GM19025 (cell line): ENCODE measurements around the gene NPIPB12.
"Not testable (repeated sequence)": the region's sequence is repeated elsewhere in the genome, so short reads cannot be mapped to it uniquely, and the experiment has no call there.

Experiments used
- ATAC-seq: cut with Tn5 transposase; IDR thresholded peaks from one replicate; pipeline ENCODE4 v1.9.1; 2021; ENCODE audit warnings: mild to moderate bottlenecking, low read depth, moderate library complexity; ENCODE audit not compliant: unreplicated experiment

Gene NPIPB12

DNA sequence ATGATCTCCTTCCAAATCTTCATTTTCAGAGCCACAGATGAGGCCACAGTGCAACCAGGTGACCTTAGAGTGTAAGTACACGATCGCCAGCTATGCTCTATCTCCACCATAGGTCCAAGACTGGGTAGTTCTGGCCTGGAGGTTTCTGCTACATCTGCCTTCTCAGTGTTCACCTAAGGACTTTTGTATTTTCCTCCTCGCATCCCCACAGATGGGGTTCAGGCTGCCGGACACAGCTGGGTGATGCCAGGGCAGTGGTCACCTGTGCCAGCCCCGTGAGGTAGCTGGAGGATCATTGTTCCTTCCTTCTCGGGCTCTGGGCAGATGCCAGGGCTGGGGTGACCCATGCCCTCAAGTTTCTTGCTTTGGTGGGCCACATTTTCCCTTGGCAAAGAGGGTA, at the start of gene NPIPB12:
NPIPB12 (minus strand) TSS at position 101 of the 400 bp plus-strand sequence.
- not testable (repeated sequence) for ATAC-seq

DNA sequence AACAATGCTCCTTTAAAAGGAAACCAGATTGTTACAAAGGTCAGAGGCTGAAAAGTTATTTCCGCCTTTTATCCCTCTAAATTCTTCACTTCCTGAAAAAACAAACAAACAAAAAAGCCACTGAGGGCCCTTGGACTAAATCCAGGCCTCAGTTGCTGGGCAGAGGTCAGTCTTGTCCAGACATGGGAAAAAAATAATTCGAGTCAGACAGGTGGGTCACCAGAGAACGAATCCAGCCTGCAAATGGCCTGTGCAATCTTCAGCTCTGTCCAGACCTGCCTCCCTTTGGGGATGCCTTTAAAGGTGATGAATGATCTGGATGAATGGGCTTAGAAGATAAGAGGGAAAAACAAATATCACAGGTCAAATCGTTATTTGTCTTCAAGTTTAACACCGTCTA, 15.3 kb upstream of the NPIPB12 start:
- ATAC-seq, result not testable (repeated sequence)

DNA sequence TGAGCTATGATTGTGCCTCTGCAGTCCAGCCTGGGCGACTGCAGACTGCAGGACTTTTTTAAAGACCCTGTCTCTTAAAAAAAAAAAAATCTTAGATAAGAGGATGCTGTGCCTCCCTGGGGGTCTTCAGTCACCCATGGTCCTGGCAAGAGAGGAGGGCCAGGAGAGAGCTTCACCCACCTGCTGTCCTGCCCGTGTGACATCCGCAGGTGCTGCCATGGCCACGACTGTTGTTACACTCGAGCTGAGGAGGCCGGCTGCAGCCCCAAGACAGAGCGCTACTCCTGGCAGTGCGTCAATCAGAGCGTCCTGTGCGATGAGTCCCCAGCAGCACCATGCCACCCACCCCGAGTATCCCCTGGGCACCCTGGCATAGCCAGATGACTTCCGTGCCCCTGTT, 23.9 kb downstream of the NPIPB12 start:
- not testable (repeated sequence) for ATAC-seq

DNA sequence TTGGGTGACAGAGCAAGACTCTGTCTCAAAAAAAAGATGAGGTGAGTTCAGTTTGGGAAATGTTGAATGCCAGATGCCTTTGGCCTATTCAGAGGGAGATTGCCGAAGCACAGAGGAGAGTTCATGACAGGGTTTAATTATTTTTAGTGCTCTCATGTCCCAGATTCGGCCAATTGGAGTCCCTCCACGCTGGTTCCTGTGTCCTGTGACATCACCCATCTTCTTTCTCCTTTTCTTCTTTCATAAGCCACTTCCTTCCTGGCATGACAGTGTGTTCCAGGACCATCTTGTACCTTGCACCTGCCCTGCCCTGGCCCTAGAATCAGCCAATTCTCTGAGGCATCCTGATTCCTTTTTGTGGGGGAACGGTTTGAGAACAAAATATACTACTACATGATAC, 34.1 kb downstream of the NPIPB12 start:
- ATAC-seq, result not testable (repeated sequence)

DNA sequence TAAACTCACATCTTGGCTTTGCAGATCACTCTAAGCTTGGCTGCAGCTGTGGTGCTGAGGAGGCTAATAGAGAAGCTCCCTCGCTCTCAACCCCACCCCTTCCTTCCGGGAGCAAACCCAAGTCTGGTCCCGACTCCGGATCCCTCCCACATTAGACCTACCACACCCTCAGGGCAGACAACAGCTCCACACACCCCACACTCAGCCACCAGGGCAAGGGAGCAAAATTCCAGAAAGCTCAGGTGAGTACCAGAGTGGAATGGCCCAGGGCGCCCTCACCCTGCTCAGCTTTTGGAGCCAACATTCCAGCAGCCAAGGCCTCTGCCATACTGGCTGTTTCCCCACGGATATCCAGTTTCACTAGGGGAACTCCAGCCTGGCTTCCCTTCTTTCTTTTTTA, 36.5 kb downstream of the NPIPB12 start:
- ATAC-seq, result not testable (repeated sequence)

DNA sequence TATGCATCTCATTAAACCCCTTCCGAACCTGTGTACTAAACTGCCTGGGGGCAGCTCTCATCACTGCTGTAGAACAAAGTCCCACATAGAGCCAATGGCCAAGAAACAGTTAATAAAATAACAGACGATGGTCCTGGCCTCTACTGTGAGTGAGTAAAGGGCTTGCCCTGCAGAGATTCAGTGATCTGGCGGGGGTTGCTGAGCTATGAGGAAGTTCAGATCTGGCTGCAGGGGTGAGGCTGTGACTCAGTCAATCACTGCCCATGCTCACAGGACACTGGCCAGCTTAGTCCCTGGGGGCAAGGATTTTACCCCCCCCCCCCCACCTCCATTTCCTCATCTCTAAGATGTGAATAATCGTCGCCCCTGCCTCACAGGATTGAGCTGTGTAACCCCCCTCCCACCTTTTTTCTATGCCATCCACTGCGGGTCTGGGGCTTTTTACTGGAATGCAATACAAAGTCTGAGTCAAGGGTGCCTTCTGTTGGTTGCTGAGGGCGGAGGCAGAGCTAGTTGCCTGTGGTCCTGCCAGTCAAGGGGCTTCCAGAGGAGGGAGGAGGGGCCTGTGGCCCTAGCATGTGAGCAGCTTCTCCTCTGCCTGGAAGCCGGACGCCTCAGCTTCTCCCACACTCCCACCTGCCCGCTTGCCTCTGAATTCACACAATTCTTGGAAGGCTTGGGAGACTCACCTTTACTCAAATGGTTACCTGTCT, 38.4 kb downstream of the NPIPB12 start:
- ATAC-seq, result not testable (repeated sequence)

DNA sequence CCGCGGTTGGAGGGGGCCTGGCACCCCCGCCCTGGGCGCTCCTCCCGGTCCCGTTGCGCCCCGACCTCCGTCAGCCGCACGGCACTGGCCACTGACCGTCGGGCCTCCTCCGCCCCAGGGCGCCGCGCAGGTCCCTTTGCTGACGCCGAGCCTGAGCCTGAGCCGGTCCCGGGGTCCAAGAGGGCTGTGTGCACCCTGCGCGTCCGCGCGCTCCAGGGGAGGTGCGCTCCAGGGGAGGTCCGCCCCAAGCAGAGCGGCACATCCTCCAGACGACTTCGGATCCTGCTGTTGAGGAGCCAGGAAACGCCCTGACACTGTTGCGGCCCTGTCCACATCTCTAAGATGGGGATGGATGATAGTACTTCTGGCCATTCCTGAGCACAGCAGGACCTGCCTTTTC, 39.3 kb downstream of the NPIPB12 start:
- not testable (repeated sequence) for ATAC-seq

DNA sequence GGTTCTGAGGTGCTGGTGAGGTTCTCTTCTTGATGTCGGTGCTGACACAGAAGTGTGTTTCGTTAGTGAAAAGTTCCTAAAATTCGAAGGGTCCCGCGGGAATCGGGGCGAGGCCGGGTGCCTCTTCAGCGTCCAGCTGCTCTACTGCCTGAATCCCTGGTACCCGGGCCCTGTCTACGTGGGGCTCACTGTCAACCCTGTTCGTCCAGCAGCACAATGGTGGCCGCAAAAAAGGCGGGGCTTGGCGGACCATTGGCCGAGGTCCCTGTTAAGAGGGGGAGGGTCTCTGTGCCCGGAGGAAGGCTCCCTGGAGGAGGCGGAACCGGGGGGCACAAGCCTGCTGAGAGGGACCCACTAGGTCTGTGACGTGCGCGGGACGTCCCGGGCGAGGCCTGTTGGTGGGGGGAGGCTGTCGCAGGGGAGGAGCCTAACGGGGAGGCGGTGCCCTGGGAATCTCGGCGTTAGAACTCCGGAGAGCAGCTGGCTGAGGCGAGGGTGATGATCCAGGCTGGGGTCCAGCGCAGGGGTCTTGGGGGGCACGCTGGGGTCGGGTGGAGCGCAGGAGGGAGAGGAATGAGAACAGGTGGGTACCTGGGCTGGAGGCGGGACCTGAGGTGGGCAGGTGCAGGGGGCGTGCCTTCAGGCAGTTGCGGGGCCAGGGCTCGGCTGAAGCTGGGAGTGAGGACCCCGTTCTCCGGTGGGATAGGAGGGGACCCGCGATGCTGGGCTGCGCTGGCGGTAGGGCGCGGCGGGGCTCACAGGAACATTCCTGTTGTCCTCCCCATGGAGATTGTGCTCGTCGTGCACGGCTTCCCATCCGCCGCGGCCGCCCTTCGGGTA, 40.0 kb downstream of the NPIPB12 start:
- not testable (repeated sequence) for ATAC-seq

DNA sequence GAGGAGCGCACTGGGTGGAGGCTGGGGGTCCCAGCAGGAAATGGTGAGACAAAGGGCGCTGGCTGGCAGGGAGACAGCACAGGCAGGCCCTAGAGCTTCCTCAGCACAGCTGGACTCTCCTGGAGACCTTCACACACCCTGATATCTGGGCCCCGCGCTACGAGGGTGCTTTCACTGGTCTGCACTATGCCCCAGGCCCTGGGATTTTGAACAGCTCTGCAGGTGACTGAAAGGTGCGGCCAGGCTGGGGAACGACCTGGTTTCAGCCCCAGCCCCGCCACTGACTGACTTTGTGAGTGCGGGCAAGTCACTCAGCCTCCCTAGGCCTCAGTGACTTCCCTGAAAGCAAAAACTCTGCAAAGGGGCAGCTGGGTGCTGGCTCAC, 45.6 kb downstream of the NPIPB12 start:
- ATAC-seq, result not testable (repeated sequence)

DNA sequence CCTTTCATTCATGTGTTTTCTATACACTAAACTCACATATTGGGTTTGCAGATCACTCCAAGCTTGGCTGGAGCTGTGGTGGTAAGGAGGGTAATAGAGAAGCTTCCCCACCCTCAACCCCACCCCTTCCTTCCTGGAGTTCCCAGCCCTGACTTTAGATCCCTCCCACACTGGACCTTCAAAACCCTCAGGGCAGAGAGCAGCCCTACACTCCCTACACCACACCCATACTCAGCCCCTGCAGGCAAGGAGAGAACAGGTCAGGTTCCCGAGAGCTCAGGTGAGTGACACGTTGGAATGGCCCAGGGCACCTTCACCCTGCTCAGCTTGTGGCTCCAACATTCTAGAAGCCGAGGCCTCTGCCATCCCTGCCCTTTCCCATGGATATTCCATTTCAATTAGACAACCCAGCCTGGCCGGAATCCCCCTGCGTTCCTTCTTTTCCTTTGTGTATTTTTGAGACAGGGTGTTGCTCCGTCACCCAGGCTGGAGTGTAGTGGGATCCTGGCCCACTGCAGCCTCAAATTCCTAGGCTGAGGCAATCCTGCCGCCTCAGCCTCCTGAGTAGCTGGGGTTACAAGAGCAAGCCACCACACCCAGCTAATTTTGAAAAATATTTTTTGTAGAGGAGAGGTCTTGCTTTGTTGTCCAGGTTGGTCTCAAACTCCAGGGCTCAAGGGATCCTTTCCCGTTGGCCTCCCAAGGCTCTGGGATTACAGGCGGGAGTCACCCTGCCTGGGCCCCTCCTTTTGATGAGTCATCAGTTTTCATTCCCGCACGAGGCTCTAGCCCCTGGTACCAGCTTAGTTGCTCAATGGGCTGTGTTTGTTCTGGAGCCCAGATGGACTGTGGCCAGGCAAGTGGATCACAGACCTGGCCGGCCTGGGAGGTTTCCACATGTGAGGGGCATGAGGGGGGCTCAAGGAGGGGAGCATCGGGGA, 46.2 kb downstream of the NPIPB12 start, which contains the start of gene SULT1A4:
SULT1A4 (plus strand) TSS at position 208 of the 941 bp plus-strand sequence. CDS start 1,473 bp downstream, outside the sequence.
- not testable (repeated sequence) for ATAC-seq

DNA sequence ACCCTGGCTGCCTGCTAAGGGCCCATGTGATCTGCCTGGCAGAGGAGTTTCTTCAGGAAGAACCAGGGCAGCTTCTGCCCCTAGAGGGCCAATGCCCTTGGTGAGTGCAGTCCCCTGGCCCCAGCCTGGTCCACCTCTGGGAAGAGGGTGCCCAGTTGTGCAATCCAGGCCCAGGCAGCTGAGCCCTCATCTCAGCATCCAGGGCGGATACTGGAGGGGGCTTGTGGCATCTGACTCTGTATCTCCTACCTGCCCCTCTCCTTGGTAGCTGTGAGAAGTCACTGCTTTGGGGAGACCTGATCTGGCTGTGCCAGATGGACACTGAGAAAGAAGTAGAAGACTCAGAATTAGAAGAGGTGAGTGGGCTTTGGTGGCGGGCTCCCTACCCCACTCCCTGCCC, 48.5 kb downstream of the NPIPB12 start:
- not testable (repeated sequence) for ATAC-seq

DNA sequence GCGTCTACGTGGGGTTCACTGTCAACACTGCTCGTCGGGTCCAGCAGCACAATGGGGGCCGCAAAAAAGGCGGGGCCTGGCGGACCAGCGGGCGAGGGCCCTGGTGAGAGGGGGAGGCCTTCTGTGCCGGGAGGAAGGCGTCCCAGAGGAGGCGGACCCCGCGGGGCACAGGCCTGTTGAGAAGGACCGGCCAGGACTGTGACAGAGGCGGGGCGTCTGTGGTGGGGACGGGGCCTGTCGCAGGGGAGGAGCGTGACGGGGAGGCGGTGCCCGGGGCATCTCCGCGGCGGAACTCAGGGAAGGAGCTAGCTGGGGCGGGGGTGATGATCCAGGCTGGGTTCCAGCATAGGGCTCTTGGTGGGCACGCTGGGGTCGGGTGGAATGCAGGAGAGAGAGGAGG, 51.4 kb downstream of the NPIPB12 start:
- ATAC-seq, result peak; percentile 51

DNA sequence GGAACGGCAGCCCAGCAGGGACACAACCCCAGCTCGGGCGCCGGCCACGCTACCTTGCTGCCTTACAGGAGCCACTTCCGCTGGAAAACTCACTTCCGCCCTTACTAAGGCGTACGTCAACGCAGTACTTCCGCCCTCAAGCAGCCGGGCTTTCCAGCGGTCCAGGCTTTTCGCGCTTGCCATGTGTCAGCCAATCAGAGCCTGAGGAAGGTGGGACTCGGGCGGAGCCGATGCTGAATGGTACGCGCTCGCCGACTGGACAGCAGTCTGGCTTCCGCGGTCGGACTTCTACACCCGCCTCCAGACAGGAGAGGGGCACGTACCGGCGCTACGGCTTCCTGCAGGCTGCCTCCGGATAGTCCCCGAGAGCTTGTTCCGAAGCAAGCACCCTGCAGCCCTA, 51.9 kb downstream of the NPIPB12 start, which contains the start of the genes BOLA2 and SLX1B:
BOLA2 (minus strand) TSS at position 83 of the 400 bp plus-strand sequence. CDS start 98 bp downstream, outside the sequence.
SLX1B (plus strand) TSS at position 265 of the 400 bp plus-strand sequence.
- ATAC-seq, result peak; percentile 81

DNA sequence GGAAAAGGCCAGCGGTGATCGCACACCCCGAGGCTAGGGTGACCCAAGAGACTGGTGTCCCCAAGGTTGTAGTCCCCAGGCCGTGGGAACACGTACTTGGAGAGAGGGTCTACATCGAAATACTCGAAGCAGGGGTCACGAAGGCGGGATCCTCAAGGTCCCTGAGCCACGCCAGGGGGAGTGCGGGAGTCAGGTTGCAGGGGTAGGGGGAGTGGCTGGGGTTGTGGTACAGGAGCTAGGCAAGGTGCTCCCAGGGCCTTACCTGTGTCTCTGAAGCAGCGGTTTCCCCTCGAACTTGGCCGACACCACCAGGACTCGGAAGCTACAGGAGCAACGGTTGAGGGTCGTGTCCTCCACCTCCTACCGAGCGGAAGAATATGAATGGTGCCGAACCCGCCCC, 52.5 kb downstream of the NPIPB12 start:
- ATAC-seq, result not testable (repeated sequence)
